GM19025 (cell line): ENCODE data around the gene C13orf46.

Experiments used
- ATAC-seq: cut with Tn5 transposase; IDR thresholded peaks from one replicate; pipeline ENCODE4 v1.9.1; 2021; ENCODE audit warnings: mild to moderate bottlenecking, low read depth, moderate library complexity; ENCODE audit not compliant: unreplicated experiment

Gene C13orf46

DNA sequence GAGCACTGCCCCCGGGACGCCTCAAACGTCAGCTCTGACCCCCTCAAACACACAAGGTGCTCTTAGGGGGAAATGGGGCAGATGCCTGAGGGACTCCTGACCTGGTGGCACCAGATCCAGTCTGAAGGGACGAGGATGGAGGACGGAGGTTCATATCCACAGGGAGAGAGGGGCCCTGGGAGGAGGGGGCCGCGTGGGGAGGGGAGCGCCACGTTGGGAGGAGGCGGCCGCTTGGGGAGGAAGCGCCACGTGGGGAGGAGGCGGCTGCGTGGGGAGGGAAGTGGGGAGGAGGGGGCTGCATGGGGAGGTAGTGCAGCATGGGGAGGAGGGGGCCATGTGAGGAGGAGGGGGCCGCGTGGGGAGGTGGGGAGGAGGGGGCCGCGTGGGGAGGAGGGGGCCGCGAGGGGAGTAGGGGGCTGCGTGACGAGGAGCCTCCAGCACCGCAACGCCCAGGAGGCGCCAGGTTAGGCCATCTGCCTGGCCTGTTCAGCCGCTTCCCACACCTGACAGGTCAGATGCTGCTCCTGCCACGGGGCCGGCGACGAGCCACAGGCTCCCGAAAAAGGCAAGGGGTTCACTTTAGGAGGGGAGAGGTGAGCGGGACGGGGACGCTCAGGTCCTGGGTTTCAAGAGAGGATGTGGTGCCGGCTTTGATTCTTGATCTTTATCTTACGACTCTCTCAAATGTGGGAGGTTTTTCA lies 36.7 kb upstream of the C13orf46 start:
- ATAC-seq = no peak

DNA sequence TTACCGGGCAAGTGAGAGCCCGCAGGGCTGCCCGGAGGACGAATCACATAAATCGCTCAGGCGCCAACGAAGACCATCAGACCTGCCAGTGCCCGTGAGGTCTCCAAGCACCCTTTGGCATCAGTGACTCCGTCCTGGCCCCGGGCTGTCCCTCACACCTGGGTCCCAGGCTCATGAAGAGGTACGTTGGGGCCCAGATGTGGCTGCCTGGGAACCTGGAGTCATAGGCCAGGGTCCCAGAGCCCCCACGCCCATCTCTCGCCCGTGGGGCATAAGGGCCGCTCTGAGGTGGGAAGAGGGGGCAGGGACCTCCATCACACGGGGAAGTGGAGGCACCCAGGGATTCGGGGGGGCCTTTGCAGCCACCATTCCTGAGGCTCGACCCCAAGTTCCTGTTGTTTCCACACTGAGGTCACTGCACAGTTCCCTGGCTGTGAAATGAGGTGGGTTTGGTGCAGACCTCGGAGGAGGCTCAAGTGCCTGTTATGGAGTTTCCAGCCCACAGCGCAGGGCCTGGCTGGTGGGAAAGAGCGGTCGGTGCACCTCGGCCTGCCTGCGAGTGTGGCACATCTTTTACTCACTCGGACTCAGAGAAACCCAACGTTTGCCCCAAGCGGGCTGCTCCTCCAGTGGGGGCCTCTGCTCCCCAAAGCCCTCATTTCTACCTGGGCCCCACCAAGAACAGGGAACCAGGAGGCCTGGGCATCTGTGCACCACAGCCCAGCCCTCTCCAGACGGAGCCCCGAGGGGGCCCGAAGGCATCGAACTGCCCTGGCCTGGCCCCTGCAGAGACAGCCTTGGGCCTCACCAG lies 35.9 kb upstream of the C13orf46 start:
- ATAC-seq = no peak

DNA sequence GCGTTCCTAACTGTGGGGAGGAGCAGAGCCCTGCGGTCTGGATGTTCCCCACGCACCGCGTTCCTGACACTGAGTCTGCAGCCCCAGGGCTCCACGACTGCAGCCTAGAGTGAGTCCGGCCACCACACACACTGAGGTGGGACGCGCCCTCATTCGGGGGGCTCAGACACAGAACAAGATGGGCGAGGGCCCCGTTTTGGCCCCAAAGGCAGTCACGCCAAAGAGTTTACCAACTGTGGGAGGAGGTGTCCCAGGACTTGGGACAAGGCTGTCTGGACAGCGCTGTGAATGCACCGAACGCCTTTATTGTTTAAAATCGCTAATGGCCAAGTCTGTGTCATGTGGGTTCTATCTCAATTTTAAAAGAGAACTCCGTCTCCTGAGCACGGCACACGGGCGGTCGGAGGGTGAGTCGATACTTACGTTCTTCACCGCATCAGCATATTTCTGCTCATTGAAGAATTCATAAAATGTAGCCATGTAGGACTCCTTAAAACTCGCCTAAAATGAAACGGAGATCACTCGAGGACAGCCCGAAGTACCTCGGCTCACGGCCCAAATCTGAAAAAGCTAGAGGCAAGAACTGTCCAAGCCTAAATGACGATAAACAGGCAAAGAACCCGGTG lies 35.2 kb upstream of the C13orf46 start:
- ATAC-seq = no peak

DNA sequence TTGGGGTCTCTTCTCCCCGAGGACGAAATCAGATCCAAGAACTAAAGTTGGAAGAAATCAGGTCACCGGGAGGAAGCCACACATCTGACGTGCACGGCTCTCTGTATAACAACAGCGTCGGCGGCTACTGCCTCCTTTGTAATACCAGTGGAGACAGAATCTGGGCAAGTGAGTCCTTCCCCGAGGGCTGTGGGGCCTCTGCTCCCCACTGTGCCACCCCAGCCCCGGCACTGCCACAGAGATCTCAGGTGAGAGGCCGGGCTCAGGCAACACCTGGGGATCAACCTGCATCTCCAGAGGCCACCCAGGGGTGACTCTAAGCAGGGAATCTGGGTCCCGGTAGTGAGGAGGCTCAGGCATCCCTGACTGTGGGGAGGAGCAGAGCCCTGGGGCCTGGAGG lies 33.7 kb upstream of the C13orf46 start:
- no peak for ATAC-seq

DNA sequence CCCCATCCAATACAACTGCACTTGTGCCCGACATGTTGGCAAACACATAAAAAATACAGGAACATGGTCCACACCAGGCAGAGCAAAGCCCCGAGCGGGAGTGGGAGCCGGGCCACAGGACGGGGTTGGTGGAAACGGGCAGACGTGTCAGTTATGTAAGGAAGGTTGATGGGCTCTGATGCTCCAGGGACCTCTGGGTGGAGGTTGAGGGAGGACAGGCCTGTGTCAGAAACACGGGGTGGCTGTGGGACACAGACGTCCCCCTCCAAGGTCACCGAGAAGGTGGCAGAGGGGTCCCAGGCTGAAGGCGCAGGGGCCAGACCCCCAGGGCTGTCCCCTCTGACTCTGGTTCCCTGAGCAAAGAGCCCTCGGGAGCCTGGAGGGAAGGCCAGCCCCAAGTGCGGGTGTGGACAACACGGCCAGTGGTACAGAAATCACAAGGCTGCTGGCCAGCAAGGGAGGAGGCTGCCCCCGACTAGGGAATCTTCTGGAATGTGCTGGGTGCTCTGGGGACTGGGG lies 31.4 kb upstream of the C13orf46 start:
- ATAC-seq = no peak

DNA sequence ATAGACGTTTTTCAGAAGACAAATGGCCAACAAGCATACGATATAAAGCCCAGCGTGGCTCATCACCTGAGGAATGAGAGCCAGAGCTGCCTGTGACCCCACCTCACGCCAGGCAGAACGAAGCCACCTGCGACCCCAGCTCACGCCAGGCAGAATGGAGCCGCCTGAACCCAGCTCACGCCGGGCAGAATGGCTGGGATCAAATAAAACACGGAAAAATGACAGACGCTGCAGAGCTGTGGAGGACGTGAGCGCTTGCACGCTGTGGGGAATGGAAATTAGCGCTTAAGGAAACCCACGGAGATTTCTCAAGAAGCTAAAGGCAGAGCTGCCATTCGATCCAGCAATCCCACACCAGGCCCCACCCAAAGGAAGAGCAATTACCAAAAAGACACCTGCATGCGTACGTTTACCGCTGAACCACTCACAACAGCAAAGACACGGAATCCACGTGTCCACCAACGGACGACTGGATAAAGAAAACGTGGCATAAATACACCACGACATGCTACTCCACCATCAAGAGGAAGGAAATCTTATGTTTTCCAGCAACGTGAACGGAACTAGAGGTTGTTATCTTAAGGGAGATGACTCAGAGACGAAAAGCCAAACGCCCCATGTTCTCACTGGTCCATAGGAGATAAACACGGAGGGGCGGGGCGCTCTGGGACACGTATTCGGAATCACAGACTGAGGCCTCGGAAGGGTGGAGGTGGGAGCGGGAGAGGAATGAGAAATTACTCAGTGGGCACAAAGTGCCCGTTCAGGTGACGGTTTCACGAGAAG lies 30.7 kb upstream of the C13orf46 start:
- ATAC-seq = no peak

DNA sequence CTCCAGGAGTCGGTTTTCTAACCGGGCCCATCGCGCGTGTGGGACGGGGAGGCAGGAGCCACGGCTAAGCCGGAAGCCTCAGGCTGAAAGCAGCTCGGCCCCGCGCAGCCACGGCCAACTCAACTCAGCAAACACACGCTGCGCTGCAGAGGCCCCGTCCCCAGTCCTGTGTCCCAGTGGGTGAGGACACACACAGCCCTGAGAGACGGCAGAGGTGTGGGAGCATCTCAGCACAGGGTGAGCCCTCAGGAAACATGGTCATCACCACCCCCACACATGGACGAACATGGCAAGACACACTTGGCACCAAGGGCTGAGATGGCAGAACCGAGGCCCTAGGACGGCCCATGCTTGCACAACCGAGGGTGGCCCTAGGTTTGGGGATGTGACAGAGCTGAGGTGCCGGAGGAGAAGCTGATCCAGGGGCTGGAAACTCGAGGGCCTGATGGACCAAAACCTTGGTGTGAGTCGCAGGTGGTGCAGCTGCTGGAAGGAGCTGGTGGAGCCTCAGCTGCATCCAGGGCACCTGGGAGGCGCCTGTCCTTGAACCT lies 29.0 kb upstream of the C13orf46 start:
- no peak for ATAC-seq

DNA sequence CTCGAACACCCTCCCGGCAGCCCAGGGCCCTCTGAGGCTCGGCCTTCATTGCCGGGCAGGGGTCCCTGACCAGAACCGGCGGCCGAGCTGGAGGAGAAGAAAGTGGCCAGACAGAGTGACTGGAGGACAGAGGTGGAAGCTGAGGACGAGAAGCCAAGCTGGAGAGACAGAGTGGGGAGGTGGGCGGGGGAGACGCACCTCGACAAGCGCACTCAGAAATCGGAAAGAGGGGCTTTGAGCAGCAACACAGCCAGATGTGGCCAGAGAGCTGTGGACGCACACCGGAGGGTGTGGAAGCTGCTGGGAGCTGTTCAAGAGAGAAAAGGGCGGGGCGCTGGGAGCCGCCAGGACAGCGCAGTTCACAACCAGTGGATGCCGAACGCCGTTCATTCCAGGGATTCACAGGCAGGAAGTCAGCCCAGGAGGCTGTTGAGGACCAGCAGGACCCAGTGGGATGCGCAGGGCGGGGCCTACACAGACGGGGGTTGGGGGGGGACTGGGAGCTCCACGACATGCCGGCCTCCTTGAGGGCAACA lies 28.2 kb upstream of the C13orf46 start:
- ATAC-seq = no peak

DNA sequence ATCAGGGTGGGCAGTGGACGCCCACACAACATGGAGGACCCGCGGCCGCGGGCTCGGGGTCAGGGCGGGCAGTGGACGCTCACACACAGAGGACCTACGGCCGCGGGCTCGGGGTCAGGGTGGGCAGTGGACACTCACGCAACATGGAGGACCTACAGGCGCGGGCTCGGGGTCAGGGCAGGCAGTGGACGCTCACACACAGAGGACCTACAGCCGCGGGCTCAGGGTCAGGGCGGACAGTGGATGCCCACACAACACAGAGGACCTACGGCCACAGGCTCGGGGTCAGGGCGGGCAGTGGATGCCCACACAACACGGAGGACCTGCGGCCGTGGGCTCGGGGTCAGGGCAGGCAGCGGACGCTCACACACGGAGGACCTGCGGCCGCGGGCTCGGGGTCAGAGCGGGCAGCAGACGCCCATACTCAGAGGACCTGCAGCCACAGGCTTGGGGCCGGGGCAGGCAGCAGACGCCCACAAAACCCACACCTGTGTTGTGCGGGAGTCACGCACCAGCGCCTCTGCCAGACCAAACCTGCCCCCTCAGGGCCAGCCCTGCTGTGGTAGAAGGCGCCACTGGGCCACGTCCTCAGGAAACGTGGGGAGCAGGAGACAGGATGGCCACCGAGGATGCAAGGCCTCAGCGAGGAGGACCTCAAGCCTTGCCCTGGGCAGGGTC lies 27.6 kb upstream of the C13orf46 start:
- ATAC-seq = no peak

DNA sequence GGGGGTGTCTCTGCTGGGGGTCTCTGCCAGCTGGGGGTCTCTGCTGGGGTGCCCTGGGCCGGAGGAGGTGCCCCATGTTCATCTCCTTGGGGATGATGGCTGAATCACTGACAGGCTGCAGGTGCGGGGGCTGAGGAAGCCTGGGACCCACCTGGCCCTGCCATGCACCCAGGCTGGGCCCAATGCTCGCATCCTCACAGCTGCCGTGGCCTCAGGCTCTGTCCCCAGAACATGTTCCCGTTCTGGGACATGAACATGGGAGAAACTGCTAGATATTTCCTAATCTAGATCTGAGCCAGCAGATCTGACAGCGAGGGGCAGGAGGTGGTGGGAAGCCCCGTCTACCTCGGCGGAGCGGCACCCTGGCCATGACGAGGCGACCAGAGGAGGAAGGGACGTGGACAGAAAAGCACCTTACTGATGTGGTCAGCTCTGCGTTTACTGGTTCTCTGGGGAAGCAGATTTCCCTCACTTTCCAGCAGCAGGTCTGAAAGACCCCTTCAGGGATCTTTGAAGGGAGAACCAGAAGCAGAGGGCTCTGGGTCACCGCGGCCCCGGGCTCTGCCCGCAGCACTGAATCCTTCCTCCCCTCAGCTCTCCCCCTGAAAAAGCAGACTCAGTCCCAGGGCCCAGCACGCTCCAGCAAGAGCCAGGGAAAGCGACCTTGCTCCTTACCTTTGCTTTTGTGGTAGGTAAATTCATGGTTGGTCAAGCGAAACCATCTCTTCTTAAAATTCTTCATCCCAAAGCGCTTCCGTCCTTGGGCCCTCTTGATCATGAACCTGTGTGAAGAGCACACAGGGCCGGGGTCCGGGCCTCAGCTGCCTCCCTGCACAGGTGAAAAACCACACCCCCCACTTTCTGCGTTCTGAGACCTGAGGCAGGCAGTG lies 26.5 kb upstream of the C13orf46 start:
- no peak for ATAC-seq

DNA sequence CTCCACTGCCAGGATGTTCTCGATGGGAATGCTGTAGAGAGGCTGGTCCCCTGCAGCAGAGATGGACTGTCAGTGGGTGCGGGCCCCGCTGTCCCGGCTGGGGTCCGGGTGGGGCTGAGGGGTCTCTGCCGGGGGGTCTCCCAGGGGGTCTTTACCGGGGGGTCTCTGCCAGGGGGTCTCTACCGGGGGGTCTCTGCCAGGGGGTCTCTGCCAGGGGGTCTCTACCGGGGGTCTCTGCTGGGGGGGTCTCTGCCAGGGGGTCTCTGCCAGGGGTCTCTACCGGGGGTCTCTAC lies 25.7 kb upstream of the C13orf46 start:
- no peak for ATAC-seq

DNA sequence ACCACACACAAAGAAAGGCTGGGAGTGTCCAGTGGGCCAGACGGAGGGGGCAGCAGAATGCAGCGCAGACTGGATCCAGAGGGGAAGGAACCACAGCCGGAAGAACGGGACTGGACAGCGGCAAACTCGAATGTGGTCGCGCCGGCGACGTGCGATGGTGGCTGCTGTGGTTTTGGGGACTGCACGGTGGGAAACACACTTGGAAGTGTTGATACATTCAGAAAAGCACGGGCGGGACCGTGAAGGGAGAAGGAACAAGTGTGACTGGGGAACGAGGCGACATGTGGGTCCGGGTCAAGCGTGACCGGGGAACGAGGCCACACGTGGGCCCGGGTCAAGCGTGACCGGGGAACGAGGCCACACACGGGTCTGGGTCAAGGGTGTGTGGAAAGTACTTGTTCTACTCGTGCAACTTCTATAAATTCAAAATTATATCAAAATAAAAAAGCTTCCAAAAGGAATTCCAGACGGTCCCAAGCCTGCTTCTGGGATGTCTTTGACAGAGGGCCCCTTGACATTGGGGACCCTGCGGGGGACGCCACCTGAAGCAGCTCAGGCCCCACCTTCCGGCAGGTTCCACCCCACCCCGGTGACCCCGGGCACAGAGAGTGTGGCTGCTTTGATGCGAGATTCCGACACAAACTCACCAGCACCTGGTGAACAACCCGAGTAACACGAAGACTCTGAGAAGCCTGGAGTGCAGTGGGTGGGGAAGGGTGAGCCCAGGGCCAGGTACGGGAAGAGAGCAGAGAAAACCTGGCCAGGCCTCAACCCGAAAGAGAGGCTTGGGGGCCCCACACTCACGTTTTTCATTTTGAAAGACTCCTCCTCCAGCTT lies 25.1 kb upstream of the C13orf46 start:
- no peak for ATAC-seq

DNA sequence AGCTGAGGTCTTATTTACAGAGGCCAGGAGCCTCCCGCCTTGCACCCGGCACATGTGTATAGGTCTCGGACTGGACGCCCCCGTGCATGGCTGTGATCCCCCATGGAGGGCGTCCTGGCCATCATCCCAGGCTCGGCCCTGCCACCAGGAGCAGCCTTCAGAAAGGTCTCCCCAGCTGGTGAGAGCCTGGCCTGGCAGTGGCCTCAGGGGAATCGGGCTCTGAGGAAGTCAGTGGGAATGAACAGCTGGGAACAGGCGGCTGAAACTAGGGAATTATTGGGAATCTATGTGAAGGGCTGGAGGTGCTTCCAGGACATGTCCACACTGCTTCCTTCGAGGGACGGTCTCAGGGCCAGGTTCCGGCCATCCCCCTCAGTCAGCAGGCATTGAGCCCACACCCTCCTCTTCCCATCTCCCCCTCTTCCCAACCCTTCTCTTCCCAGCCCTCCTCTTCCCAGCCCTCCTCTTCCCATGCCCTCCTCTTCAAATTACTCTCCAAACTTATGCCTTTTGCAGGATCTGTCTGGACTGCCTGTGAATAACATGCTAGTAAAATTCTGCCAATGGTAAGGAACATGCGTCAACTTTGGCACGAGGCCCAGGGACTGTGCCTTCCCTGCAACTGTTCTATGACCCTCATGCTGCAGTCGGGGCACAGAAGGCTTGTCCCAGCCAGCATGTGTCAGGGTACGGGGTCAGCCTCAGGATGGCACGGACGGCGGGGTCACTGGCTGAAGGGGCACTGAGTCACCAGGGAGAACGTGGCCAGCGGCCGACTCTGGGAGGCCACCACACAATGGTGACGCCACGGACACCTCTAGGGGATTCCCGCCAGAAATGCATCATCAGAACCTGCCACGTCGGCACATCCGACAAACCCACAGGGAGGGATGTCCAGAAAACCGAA lies 24.2 kb upstream of the C13orf46 start:
- ATAC-seq = no peak

DNA sequence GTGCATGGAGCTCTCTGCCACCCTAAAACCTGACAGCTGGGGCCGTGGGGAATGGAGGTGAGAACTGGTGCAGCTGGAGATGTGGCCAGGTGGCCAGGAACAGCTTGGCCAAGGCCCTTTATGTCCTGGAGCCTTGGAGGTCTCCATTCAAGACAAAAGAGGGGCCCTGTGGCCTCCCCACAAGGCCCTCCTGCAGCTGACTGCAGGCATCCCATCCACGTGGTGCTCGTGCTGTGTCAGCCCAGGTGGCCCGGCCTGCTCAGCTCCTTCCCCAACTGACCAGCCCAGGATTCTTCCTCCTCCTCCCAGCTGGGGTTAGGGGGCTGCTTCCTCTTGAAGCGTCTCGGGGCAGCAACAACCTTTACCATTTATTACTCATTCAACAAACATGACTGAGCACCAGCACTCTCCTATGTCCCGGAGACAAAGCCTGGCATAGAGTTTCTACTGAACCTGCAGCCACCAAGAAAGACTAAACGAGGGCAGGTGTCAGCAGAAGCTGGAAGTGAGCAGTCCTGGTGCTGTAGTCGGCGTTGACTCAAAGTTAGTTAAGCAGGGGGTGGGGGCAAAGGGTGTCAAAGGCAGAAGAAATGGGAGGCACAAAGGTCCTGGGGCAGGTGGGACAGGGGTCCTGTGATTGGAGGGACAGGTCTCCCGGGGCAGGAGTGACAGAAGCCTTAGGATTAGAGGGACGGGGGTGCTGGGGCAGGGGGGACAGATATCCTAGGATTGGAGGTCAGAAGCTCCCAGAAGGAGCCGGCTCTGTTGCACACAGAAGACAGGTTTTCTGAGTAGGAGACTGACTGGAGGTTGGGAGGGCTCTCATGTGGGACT lies 23.3 kb upstream of the C13orf46 start:
- no peak for ATAC-seq

DNA sequence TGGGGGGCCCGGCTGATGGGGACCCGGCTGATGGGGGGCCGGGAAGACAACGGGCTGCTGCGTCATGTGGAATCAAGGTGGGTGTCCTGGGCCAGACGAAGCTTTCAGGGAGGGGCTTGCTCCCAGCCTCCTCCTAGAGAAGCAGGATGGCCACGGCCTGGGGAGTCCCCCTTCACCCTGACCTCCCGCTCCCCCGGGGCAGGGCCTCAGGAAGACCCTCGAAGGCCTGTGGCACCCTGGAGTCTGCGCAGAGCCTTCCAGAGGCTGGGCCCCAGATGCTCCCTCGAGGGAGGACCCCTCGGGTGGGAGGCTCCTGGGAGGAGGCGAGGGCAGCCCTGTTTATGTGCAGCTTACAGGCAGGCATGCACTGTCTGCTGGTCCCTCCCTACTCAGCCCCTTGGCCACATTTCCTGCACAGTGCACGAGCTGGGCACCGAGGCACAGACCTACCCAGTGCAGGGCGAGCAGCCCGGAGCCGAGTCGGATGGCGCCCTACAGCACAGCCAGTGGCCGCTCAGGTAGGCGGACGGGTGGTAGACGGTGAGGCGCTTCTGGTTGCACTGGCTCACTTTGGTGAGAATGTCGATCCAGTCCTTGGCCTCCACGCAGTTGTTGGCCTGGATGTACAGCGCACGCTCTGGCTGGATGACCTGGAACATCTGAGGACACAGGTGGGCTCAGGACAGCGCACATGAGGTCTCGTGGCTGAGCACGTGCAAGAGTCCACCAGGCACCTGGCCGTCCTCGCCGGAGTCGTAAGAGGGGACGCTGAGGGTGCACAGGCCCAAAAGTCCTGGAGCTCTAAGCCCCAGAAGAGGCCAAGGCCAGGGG lies 22.4 kb upstream of the C13orf46 start:
- no peak for ATAC-seq
